Ishikawa (cell line): Measurements from ENCODE around the gene F2.

Experiments used
- CEBPB ChIP-seq: IDR thresholded peaks from 2 replicates; pipeline ENCODE4 v1.6.1; 2012
- CREB1 ChIP-seq: IDR thresholded peaks from 2 replicates; pipeline ENCODE4 v1.6.1; 2012; ENCODE audit warnings: low read depth
- EGR1 ChIP-seq: IDR thresholded peaks from 2 replicates; pipeline ENCODE4 v1.6.1; 2012
- EP300 ChIP-seq: IDR thresholded peaks from 2 replicates; pipeline ENCODE4 v1.6.1; 2012; ENCODE audit warnings: borderline replicate concordance
- FOXM1 ChIP-seq: IDR thresholded peaks from 2 replicates; pipeline ENCODE4 v1.6.1; 2012; ENCODE audit warnings: low read depth, borderline replicate concordance
- NFIC ChIP-seq: IDR thresholded peaks from 2 replicates; pipeline ENCODE4 v1.6.1; 2012
- RAD21 ChIP-seq: IDR thresholded peaks from 2 replicates; pipeline ENCODE4 v1.6.1; 2012; ENCODE audit warnings: low read depth
- REST ChIP-seq: IDR thresholded peaks from 2 replicates; pipeline ENCODE4 v1.6.1; 2012; ENCODE audit warnings: low read depth, mild to moderate bottlenecking
- TAF1 ChIP-seq: IDR thresholded peaks from 2 replicates; pipeline ENCODE4 v1.6.1; 2012; ENCODE audit warnings: low read depth, mild to moderate bottlenecking
- TCF12 ChIP-seq: IDR thresholded peaks from 2 replicates; pipeline ENCODE4 v1.6.1; 2012; ENCODE audit warnings: low read depth
- TEAD4 ChIP-seq: IDR thresholded peaks from 2 replicates; pipeline ENCODE4 v1.6.1; 2012
- YY1 ChIP-seq: IDR thresholded peaks from 2 replicates; pipeline ENCODE4 v1.6.1; 2012; ENCODE audit warnings: low read depth
- ZBTB7A ChIP-seq: IDR thresholded peaks from 2 replicates; pipeline ENCODE4 v1.6.1; 2012; ENCODE audit warnings: low read depth
- TF ChIP-seq, protein P1 (sequence below): IDR thresholded peaks from 2 replicates; pipeline ENCODE4 v1.6.1; 2012
- TF ChIP-seq, protein P2 (sequence below): IDR thresholded peaks from 2 replicates; pipeline ENCODE4 v1.6.1; 2012

Gene F2

GRCh38 chr11:46761807-46762206 lies 42.8 kb downstream of the F2 start:
- TF ChIP-seq NFIC (no peak), EGR1 (no peak), CREB1 (no peak), RAD21 (no peak), REST (no peak), YY1 (no peak), TAF1 (no peak), ZBTB7A (no peak), TCF12 (no peak), CEBPB (no peak), EP300 (no peak), TEAD4 (no peak), FOXM1 (no peak)
- TF ChIP-seq, protein P1, sequence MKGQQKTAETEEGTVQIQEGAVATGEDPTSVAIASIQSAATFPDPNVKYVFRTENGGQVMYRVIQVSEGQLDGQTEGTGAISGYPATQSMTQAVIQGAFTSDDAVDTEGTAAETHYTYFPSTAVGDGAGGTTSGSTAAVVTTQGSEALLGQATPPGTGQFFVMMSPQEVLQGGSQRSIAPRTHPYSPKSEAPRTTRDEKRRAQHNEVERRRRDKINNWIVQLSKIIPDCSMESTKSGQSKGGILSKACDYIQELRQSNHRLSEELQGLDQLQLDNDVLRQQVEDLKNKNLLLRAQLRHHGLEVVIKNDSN: no peak
- TF ChIP-seq, protein P2, sequence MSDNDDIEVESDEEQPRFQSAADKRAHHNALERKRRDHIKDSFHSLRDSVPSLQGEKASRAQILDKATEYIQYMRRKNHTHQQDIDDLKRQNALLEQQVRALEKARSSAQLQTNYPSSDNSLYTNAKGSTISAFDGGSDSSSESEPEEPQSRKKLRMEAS: no peak

DNA sequence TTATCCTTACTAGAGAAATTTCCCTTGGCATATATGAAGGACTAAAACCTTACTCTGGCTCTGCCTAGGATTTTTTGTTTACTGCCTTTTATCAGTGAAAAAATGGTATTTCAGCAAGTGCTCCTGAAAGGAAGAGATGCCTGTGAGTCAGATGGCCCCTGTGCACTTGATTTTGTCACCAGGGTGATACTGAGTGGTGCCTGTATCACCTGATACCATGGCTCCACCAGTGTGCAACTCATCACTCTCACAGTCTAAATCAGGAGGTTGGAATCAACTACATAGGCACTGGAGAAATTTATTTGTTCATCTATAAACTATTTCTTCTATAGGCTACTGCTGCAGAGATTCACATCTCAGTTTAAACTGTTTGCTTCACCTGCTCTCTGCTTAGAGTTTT lies 43.2 kb downstream of the F2 start:
- no peak for TF ChIP-seq YY1
- no peak for TF ChIP-seq CEBPB
- TF ChIP-seq EP300: no peak
- no peak for TF ChIP-seq RAD21
- no peak for TF ChIP-seq EGR1
- TF ChIP-seq REST: no peak
- TF ChIP-seq, protein P1: no peak
- TF ChIP-seq TCF12: no peak
- no peak for TF ChIP-seq ZBTB7A
- TF ChIP-seq NFIC: no peak
- TF ChIP-seq TEAD4: no peak
- TF ChIP-seq, protein P2: no peak
- TF ChIP-seq TAF1: no peak
- no peak for TF ChIP-seq CREB1
- no peak for TF ChIP-seq FOXM1

DNA sequence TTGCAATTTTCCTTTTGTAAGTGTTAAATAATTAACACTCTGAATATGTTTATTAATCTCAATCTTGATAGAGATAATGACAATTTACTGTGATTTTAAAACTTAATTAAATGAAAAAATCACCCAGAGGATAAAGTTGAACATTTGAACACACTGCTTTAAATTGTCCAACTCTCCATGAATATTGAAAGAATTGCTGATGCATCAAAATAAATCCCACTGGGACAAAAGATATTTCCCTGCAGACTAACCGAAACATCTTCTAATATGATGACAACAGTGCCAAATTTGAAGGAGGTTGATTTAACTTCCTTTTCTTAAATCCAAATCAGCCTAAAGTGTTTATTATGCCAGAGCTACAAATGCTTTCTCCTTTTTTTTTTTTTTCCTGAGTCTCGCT lies 47.6 kb downstream of the F2 start:
- TF ChIP-seq TCF12: no peak
- TF ChIP-seq EGR1: no peak

DNA sequence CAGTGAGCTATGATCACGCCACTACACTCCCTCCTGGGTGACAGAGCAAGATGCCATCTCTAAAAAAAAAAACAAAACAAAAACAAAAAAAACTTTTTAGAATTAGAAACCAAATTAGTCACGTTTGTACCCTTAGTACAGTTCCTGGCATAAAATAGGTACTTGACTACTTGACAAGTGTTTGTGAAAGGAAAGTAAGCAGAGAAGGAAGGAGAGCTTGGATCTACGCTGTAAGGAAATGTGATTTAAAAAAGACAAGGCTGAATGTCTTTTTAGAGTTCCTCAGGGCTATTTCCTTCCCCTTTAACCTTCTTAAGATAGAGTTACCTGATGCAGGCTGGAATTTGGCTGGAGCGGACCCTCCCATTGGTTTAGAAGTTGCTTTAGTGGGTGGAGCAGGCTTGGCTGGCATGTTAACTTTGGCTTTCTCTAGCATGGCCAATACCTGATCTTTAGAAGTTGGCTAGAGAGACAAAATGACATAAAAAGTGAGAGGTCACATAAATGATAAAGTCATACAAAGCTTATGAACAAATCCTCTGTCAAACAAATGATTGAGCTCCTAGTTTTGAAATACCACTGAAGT lies 50.7 kb downstream of the F2 start:
- TF ChIP-seq YY1 (no peak), RAD21 (no peak), TAF1 (no peak), TCF12 (no peak), CREB1 (no peak), CEBPB (no peak), EGR1 (no peak), EP300 (no peak), FOXM1 (no peak), TEAD4 (no peak), REST (no peak), ZBTB7A (no peak), NFIC (no peak)
- TF ChIP-seq, protein P2: no peak
- TF ChIP-seq, protein P1: no peak
